Measurements from ENCODE around the gene C3orf38.
"Not testable (repeated sequence)": the region's sequence is repeated elsewhere in the genome, so short reads cannot be mapped to it uniquely, and the experiment has no call there.

Gene C3orf38

DNA sequence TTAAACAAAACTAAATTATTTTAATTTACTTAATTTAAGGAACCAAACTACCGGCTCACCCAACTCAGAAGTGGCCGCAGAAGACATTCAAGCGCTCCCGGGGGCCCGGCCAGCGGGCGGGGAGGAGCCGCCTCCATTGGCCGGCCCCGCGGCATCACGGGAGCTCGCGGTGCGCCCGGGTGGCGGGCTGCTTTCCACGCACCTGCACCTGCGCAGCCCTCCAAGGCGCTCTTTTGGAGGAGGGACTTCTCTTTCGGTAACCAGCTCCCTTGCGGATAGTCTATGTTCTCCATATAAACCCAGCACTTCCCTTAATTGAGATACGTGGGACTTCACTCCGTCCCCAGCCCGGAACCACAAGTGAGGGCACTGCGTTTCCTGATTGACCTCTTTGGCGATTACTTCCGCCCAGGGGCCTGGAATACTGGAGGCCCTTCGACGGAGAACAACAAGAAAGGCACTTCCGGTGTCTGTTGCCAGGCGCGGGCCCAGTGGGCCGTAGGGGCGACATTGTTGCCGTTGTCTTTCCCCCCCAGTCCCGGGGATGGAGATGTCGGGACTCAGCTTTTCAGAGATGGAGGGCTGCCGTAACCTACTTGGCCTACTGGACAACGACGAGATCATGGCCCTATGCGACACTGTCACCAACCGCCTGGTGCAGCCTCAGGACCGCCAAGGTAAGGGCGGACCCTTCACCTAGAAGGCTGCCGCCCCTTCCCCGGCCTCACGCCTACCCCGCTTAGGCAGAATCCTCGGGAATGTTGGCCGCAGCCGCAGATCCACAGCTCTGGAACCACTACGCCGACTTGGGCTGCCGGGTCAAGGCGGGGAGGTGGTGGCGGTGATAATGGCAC lies at the start of gene C3orf38:
Gene C3orf38, plus strand, starts transcription at position 451 of the 854 bp plus-strand sequence. Its CDS starts 94 bp downstream, at position 545.
- peak; percentile 88 for DNase-seq

DNA sequence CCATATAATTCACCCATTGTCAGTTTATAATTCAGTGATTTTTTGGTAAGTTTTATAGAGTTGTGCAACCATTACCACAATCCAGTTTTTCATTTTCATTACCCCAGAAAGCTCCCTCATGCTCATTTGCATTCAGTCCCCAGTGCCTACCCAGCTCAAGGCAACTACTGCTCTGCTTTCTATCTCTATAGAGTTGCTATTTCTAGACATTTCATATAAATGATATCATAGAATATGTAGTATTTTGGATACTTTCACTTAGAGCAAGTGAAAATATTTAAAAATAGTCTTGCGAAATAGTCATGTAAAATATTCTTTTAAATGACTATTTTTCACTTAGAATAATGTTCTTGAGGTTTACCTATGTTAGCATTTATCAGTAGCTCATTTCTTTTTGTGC lies 48.6 kb upstream of the C3orf38 start:
- no peak for DNase-seq

DNA sequence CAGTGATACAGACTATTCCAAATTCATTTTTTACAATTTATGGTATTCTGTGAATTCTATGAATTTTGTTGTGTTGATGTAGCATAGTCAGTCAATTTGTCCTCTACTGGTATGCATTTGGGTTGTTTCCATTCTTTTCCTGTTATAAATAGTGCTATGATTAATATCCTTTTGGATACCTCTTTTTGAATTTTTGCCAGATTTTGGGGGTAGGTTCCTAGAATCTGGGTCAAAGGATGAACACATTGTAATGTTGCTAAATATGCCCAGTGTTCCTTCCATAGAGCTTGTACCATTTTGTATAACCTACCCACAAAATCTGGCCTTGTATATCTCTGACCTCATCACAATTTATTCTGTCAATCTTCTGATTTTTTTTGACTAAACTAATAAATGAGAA lies 44.4 kb upstream of the C3orf38 start:
- no peak for DNase-seq

DNA sequence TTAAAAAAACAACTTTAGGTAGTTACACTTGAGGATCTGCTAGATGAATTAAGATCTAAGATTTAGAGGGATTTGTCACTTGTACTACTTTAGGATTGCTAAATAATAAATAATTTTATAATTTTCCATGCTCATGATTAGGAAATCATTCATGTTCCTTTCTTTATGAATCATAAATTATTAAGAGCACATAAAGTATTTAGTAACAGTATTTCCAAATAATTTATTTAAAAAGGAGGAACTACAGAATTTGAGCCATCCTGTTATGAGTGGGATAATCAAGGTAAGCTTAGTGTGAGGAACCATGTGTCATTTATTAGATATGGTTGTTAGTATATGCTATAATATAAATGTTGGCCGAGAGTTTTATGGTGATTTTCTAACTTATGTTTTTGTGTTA lies 37.5 kb upstream of the C3orf38 start:
- DNase-seq, result no peak

DNA sequence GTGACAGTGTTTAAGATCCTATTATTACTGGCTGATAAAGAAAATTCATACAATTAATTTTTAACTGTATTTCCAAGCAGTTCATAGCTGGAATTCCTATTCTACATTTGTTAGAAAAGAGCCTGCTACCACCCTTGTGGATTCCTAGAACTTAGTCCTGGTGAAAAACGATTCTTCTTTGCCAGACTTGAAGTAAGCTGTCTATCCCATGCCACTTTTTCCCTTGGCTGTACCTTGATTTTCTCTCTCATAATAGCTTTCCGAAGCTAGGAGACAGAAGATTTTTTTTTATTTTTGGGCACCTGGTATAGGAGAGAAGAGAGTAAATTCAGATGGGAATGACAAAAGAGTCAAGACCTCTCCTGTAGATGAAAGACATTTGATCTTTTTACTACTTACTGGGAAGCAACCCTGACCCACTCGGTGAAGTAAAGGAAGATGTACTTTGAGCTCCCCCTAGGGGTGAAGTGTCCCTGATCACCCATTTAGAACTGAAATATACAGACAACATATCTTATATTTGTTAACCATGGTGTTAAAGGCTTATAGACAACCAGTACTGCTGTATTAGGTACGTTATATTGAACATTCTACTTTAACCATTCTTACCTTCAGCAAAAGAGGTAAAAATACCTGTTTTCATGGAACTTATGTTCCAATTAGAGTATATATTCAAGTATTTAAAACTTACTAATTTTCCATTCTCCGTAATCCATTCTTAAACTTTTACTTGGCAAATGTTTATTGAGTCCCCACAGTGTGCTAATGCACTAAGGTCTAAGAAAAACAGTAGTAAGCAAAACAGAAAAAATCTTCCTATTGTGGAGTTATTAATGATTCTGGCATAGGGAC lies 36.2 kb upstream of the C3orf38 start:
- peak; percentile 78 for DNase-seq

- peak; percentile 78 for DNase-seq
These were observed 34.7 kb upstream of the C3orf38 start for GRCh38 chr3:88114878-88115549.

GRCh38 chr3:88117683-88118082 lies 32.1 kb upstream of the C3orf38 start:
- no peak for DNase-seq

DNA sequence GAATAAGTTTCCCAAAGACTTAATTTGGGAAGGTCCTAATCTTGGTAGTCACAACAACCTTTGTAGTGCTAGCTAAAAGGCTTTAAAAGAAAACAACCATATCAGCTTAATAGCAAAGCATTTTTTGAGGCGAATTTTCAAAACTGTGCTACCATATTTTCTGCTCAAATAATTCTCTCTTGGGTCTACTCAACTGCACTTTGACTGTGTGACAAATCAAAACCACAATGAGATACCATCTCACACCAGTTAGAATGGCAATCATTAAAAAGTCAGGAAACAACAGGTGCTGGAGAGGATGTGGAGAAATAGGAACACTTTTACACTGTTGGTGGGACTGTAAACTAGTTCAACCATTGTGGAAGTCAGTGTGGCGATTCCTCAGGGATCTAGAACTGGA lies 31.2 kb upstream of the C3orf38 start:
- not testable (repeated sequence) for DNase-seq

DNA sequence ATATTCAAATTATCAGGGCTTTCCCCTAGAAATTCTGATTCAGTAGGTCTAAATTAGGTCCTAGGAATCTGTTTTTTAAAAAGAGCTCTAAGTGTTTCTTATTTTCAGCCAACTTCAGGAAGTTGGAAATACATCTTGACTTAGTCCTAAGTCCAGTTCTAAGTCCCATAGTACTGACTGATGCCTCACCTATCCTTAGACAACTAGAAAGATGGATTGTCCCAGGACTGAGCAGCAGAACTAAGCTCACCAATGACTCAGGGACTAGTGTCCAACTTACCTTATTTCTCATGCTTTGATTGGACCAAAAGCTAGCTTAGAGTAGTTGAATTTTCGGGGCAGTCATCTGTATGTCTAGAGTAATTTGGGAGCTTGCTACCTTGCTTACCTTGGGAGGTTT lies 26.2 kb upstream of the C3orf38 start:
- DNase-seq, result no peak

GRCh38 chr3:88131695-88132094 lies 18.1 kb upstream of the C3orf38 start:
- DNase-seq, result no peak

GRCh38 chr3:88132894-88133293 lies 16.9 kb upstream of the C3orf38 start:
- no peak for DNase-seq

GRCh38 chr3:88133711-88134263 lies 16.0 kb upstream of the C3orf38 start:
- DNase-seq, result no peak

GRCh38 chr3:88137836-88138235 lies 11.9 kb upstream of the C3orf38 start:
- DNase-seq, result no peak

GRCh38 chr3:88141458-88142083 lies 8.2 kb upstream of the C3orf38 start:
- DNase-seq, result no peak

- DNase-seq, result peak; percentile 28
These were observed 7.6 kb upstream of the C3orf38 start for GRCh38 chr3:88142094-88142624.

GRCh38 chr3:88147261-88147660 lies 2.5 kb upstream of the C3orf38 start:
- no peak for DNase-seq

- no peak for DNase-seq
These were observed 1.1 kb upstream of the C3orf38 start for GRCh38 chr3:88148651-88149050.

- DNase-seq, result no peak
These were observed 654 bp upstream of the C3orf38 start for GRCh38 chr3:88149101-88149508.

- peak; percentile 45 for DNase-seq
These were observed 612 bp downstream of the C3orf38 start for GRCh38 chr3:88150371-88150770.

GRCh38 chr3:88150806-88151205 lies 1.0 kb downstream of the C3orf38 start:
- no peak for DNase-seq

DNA sequence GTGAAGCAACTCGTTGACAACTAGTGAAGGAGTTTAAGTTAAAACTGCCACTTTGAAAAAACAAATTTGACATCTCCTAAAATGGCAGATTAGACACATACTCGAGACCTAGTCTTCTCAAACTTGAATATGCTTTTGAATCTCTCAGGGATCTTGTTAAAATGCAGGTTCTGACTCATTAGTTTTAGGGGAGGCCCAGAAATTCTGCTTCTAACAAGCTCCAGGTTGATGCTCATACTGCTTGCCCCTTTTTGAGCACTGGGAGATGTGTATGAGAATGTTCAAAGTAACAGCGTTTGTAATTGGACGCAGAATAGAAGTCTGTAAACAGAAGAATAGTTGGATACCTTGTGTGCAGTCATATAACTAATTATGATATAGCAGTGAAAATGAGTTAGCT lies 1.6 kb downstream of the C3orf38 start:
- DNase-seq, result peak; percentile 28

GRCh38 chr3:88152841-88153240 lies 3.1 kb downstream of the C3orf38 start:
- no peak for DNase-seq
